ENCODE data around the gene ZNF536.

- TF ChIP-seq CTCF (conservative IDR thresholded peaks at IDR 0.05; ENCODE audit: low read depth, low read length) (no peak), EZH2 (IDR thresholded peaks at IDR 0.05; ENCODE audit: borderline replicate concordance, low read depth, low read length, poor library complexity, severe bottlenecking) (no peak)
Measured at GRCh38 chr19:30361107-30361447, 11.1 kb upstream of the ZNF536 start.
